GM19468 (cell line): ENCODE measurements around the gene FHAD1.

Source experiments
- ATAC-seq: cut with Tn5 transposase; IDR thresholded peaks from one replicate; pipeline ENCODE4 v1.9.1; 2021; ENCODE audit warnings: mild to moderate bottlenecking, moderate library complexity, moderate number of reproducible peaks; ENCODE audit not compliant: unreplicated experiment; ENCODE audit errors: extremely low read depth

The FHAD1 gene

GRCh38 chr1:15323351-15323988 lies 76.4 kb downstream of the FHAD1 start:
- ATAC-seq: no peak

DNA sequence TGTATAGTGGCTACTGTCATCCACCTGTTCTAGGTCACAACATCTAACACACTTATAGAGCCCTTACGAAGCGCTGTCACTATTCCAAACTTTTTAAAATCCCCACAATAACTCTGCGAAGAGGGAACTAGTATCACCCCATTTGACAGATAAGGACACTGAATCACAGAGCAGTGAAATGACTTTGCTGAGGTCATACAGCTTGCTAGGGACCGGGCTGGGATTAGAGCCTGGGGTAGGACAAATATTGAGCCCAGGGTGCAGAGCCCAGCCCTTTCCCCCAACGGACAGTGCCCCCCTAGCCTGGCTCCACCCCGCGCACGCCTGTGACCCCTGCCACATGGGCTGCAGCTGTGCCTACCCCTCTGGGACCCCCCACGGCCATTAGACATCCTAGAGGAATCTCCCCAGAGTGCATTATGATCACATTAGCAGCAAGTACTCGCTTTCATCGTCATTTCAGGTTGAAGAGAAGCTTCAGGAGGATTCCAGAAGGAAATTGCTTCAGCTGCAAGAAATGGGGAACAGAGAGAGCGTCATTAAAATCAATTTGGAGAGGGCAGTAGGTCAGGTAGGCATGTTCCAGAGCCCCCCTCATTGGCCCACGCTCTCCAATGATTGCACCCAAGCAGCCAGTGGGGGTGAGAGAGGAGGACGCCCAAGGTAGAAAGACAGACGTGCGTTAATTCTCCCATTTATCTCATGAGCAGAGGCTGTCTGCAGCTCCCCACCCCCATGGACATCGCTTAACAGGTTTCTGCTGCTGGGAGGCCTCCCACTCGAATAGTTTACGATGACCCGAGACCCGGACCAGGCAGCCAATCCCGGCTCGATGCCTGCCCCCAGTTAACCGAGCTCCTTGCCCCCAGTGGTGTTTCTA lies 77.2 kb downstream of the FHAD1 start:
- no peak for ATAC-seq

GRCh38 chr1:15324869-15325335 lies 77.9 kb downstream of the FHAD1 start:
- ATAC-seq: no peak

GRCh38 chr1:15325375-15326085 lies 78.5 kb downstream of the FHAD1 start:
- ATAC-seq: no peak

DNA sequence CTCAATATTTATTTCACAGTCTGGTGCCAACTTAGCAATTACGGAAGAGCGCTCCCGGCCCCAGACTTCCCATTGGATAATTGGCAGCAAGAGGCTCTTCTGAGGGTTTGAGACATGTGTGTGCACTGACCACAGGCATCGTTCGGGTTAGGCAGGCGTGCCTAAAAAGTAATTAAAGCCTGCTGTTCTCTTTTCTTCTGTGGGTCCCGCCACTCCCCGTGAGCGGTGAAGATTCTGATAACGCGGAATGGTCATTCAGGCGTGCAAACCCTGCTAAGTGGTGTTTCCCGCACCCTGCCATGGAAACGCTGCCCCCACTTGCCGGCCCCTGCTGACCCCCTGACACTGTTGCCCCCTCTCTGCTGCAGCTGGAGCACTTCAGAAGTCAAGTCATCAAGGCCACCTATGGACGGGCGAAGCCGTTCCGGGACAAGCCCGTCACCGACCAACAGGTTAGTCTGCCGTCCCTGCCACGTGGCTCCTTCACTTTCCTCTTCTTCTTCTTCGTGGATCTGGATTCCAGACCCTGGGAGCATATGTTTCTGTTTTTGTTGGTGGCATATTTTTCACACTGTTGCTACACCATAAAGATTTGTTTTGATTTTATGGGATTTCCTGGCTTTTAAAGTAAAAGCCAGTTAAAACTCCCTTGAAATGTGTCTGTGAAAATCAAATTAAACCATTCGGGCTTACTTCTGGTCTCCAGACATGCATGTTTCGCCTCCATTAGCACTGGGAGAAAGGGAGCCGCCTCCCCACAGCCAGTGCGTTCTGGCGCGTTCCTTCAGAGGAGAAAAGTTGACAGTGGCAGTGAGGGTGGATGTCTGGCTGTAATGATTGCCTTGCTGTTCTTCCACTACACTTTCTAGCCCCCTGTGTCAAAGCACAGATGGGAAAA lies 79.9 kb downstream of the FHAD1 start:
- ATAC-seq: no peak

DNA sequence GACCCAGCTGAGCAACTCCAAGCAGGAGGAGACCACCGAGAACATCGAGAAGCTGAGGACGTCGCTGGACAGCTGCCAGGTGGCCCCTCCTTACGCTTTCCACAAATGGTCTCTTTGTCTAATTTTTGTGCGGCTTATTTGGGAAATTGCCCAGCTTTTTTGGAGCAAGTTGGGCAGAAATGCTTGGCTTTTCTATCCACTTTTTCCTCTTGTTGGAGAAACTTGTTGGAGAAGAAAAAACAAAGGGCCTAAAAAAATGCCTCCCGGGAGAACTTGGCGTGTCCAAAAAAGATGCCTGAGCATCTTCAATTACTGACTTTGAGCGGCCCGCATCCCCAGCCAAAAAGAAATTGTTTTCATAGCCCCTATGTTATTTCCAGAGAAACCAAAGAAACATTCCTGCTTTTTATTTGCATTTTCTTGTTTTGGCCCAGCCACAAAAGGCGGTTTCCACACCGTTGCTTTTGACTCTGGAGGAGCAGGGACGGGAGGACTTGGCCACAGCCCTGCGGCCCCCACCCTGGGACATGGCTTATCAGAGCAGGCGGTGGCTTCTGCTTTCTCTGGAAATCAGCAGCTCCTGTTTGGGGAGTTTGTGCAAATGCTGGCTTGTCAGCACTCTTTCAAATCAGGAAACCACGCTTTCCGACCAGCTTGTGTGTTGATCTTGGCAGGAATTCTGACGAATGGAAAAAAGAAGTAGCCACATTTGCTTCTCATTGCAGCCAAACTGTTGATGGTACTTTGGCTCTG lies 81.5 kb downstream of the FHAD1 start:
- no peak for ATAC-seq

GRCh38 chr1:15329104-15329820 lies 82.2 kb downstream of the FHAD1 start:
- ATAC-seq: no peak

DNA sequence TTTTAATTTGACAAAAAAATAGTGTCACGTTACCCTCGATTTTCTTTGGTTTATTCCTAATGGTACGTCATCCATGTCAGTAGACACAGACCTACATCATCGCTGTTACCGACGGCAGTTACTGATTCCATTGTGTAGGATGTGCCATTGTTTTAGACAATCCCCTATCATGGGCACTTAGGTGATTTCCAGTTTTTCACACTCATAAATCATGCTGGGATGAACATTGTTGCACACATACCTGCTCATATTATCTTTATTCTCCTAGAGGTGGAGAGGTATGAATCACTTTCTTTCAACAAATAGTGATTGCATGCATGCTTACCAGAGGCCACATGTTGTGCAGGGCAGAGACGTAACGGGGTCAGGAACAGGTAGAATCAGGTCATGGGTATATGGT lies 83.0 kb downstream of the FHAD1 start:
- ATAC-seq: no peak

DNA sequence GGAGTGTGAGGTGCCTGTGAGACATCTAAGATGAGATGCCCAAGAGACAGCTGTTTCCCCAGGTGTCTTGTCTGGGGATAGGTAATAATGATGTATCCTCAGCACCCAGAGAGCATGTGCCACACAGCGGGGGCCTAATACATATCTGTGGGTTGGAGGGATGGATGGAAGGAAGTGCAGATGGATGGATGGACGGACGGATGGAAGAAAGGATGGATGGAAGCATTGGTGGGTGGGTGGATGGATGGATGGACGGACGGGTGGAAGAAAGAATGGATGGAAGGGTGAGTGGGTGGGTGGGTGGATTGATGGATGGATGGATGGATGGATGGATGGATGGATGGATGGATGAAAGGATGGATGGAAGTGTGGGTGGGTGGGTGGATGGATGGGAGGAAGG lies 84.2 kb downstream of the FHAD1 start:
- no peak for ATAC-seq

GRCh38 chr1:15331734-15332133 lies 84.7 kb downstream of the FHAD1 start:
- no peak for ATAC-seq

- ATAC-seq: no peak
These were observed 85.5 kb downstream of the FHAD1 start for GRCh38 chr1:15332525-15332924.

- ATAC-seq: no peak
These were observed 86.1 kb downstream of the FHAD1 start for GRCh38 chr1:15332952-15333715.

DNA sequence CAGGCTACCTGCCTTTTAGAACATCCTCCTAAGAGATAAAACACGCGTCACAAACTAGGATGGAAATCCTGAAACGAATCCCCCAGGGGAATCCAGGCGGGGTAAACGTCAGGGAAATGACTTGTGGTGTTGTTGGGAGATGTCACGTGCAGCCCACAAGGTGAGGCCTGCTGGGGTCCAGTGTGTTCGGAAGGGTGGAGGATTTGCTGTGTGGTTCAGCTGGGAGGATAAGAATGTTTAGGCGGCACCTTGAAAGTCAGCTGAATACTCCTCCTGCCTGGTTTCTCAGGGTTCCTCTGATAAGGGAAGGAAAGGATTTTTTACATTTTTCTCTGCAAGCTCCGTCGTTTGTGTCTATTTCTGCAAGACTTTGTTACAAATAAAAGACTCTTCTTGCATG lies 88.0 kb downstream of the FHAD1 start:
- ATAC-seq: no peak

- no peak for ATAC-seq
These were observed 89.8 kb downstream of the FHAD1 start for GRCh38 chr1:15336866-15337265.

- no peak for ATAC-seq
These were observed 90.8 kb downstream of the FHAD1 start for GRCh38 chr1:15337656-15338402.

DNA sequence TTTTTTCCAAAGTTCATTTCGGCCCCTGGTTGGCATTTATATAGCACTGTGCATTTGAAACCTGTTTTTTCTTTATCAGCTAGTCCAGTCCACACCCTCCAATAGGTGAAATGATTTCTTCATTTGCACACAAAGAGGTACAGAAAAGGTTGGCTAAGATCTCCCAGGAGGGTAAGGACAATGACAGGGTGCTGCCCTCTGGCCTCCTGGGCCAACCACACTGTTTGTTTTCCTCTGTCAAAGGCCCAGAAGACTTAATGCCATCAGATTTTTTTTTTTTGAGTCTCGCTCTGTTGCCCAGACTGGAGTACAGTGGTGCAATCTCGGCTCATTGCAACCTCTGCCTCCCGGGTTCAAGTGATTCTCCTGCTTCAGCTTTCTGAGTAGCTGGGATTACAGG lies 92.5 kb downstream of the FHAD1 start:
- no peak for ATAC-seq

GRCh38 chr1:15341228-15341627 lies 94.2 kb downstream of the FHAD1 start:
- ATAC-seq: no peak
